Panc1 (cell line): ENCODE data around the gene ELMO1.

Experiments used
- CTCF ChIP-seq: fragments of 450-650 bp; IDR thresholded peaks from 2 replicates; pipeline ENCODE4 v1.5.1; 2017; ENCODE audit warnings: mild to moderate bottlenecking
- POLR2AphosphoS5 ChIP-seq: IDR thresholded peaks from 2 replicates; pipeline ENCODE4 v1.6.1; 2012; ENCODE audit warnings: mild to moderate bottlenecking, low read depth, low read length, moderate library complexity
- REST ChIP-seq, 2 experiments: IDR thresholded peaks; 2 replicates each; pipeline ENCODE4 v1.6.1; 2011 to 2012; ENCODE audit warnings: low read depth in 2 of 2, control low read depth in 1 of 2, low read length in 1 of 2, mild to moderate bottlenecking in 1 of 2, moderate library complexity in 1 of 2; ENCODE audit not compliant: insufficient read depth in 1 of 2
- TCF7L2 ChIP-seq: IDR thresholded peaks from 2 replicates; pipeline ENCODE4 v1.6.1; 2011; ENCODE audit warnings: mild to moderate bottlenecking, low read depth, low read length, inconsistent platforms

GRCh38 chr7:37405128-37405527 is 43.5 kb downstream of the ELMO1 start:
- no peak for TF ChIP-seq CTCF
- TF ChIP-seq TCF7L2, result no peak
- TF ChIP-seq POLR2AphosphoS5, result no peak
- no peak for TF ChIP-seq REST (IDR thresholded peaks at IDR 0.05; ENCODE audit: insufficient read depth in 1 of 2, low read depth in 2 of 2, low read length in 1 of 2)
